SK-N-MC (cell line): Measurements from ENCODE around the gene VWCE.

Experiments
- DNase-seq: peaks from one replicate; pipeline ENCODE4 v3.0.0-alpha.2; 2011; ENCODE audit warnings: low read depth, low spot score
- H3K27ac ChIP-seq: fragments of 200-600 bp; sonication (generic); 2 replicates; pipeline ENCODE4 v1.5.1; 2016; ENCODE audit warnings: mixed run types
- H3K36me3 ChIP-seq: fragments of 200-600 bp; sonication (generic); 2 replicates; pipeline ENCODE4 v1.6.1; 2017; ENCODE audit warnings: antibody characterized with exemption, low read length, mixed read lengths; ENCODE audit not compliant: insufficient read depth
- H3K4me3 ChIP-seq: fragments of 200-600 bp; sonication (generic); 2 replicates; pipeline ENCODE4 v1.5.1; 2016
- H3K9ac ChIP-seq: fragments of 200-600 bp; sonication (generic); 2 replicates; pipeline ENCODE4 v1.8.0; 2017; ENCODE audit warnings: mixed run types, mixed read lengths; ENCODE audit not compliant: insufficient read length
- H3K9me3 ChIP-seq: fragments of 200-600 bp; sonication (generic); 2 replicates; pipeline ENCODE4 v1.6.1; 2017; ENCODE audit warnings: low read depth, mild to moderate bottlenecking, antibody characterized with exemption, low read length, moderate library complexity, mixed read lengths
- EZH2 ChIP-seq: fragments of 200-600 bp; sonication (generic); IDR thresholded peaks from one replicate; pipeline ENCODE4 v1.6.1; 2017; ENCODE audit warnings: antibody characterized with exemption
- FOXP2 ChIP-seq: optimal IDR thresholded peaks from 2 replicates; pipeline ENCODE3; 2011; ENCODE audit warnings: mild to moderate bottlenecking, moderate library complexity; ENCODE audit not compliant: insufficient read depth; ENCODE audit errors: extremely low read length, control extremely low read depth
- POLR2AphosphoS5 ChIP-seq: IDR thresholded peaks from 2 replicates; pipeline ENCODE4 v1.6.1; 2012; ENCODE audit warnings: mild to moderate bottlenecking, low read depth, low read length, borderline replicate concordance

The VWCE gene

DNA sequence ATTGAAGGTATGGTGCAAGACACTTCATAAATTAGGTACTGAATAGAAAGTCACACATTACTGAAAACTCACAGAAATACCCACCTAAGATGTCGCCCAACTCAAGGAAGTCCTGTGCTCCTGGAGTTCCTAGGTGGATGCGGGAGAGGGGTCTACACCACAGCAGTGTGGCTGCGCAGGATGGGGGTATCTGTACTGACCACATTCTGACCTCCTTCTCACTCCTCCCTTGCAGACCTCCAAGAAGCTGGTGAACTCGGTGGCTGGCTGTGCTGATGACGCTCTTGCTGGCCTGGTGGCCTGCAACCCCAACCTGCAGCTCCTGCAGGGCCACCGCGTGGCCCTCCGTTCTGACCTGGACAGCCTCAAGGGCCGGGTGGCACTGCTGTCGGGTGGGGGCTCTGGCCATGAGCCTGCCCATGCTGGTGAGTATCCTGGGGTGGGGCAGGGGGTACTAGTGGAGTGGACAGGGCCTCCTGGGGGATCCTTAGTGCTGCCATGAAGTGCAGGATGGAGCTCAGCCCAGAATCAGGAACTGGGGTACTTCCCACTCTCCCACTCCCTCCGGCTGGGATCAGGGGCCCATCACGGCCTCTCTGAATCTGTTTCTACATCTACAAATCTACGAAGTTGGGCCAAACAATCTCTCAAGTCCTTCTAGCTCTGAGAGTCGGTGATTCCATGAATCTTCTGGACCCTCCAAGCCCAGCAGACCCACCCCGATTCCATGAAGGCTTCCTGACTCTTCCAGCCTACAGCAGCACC, 42.8 kb upstream of the VWCE start:
- Histone ChIP-seq H3K4me3 (no peak overlapping the region), H3K9ac (no peak overlapping the region), H3K36me3 (no peaks in the 10 kb centered on the region), H3K9me3 (no peaks in the 10 kb centered on the region), H3K27ac (no peak overlapping the region)
- TF ChIP-seq FOXP2 (no peak), EZH2 (no peak), POLR2AphosphoS5 (no peak)
- no peak for DNase-seq

DNA sequence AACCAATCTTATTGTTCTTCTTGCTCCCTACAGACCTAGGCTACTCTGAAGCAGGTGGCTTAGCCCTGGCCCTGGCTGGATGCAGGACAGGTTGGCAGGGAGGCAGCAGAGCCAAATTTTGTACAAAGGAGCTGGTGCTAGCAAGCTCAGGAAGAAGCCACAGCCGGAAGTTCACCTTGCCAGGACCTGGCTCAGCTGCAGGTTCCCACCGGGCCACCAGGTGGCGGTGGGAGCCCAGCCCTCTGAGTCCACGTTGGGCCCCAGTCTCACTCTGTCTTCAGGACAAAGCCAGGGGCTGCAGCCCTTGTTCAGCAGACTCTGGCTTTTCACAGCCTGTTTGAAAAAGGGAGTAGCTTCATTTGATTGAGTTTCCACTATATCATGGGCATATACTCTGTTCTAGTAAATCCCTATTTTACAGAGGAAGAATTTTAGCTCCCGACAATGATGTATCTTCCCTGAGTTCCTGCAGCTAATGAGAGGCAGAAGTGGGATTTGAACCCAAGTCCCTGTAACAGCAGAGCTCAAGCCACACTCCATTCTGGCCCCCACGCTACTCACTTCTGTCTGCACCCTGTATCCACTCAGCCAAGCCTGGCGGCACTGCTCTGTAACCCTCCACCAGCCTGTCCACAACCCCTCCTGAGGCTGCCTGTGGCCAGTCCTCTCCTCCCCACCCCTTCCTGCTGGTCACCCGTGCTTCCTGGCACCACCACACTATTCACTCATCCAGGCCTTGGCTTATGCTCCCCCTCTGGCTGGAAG, 41.2 kb upstream of the VWCE start:
- no peak for DNase-seq
- TF ChIP-seq POLR2AphosphoS5 (no peak), EZH2 (no peak), FOXP2 (no peak)
- Histone ChIP-seq H3K9ac (peak overlapping the region; percentile 16), H3K9me3 (no peaks in the 10 kb centered on the region), H3K36me3 (no peaks in the 10 kb centered on the region; the same call in 1 of the 2 replicates), H3K27ac (no peak overlapping the region), H3K4me3 (no peak overlapping the region)

DNA sequence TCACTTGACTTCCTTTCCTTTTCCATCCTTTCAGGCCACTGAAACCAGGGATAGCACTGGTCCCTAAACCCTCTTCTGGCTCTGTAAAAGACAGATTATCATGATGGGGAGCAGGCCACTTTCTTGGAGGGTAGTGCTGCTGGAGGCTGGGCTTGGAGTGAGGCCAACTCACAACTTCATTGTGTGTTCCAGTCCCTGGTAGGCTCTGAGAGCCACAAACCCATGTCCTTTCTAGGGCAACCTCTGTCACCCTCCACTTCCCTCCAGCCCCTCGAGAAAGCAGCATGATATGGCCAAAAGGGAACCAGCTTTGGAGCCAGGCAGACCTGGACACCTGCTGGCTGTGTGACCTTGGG, 40.2 kb upstream of the VWCE start:
- no peak overlapping the region for H3K27ac ChIP-seq
- TF ChIP-seq POLR2AphosphoS5 (no peak), FOXP2 (no peak), EZH2 (no peak)
- no peak overlapping the region for H3K4me3 ChIP-seq
- no peaks in the 10 kb centered on the region for H3K9me3 ChIP-seq
- no peak overlapping the region for H3K9ac ChIP-seq
- no peaks in the 10 kb centered on the region; the same call in 1 of the 2 replicates for H3K36me3 ChIP-seq
- DNase-seq = no peak

DNA sequence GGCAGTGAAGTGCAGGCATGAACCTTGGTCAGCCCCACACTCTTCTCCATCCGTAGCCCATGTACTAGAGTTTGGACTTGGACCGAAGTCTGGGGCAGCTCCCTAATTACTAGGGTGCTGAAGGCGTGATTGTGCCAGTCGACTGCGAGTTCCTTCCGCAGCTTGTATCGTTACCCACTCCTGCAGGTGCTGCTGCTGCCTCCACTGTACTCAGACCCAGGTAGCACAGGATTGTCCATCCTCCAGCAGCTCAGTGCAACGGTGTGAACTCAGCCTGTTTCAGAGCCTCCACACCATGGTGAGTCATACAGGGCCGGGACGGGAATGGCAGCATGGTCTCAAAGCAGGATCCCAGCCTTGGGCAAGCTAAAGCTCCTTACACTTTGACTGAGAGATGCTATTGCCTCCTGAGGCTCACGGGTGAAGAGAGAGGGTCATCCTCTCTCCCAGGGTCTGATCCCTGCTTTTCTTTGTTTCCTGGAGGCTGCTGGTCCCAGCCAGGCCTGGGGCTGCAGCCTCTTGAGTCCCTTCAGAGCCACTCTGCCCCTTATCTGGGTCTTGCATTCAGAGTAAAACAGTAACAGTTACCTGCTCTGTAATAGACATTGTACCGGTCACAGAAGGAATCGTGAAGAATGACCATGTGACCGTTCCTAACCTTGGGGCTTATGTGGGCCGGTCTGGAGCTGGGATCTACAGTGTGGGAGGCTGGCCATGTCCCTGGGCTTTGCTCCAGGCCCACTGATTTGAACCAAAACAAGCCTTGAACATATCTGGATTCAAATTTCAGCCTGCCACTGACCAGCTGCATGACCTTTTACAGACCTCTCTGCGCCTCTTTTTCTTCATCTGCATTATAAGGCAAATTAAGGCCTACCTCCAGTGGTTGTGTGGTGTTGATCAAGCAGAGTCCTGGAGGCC, 39.6 kb upstream of the VWCE start:
- H3K4me3 ChIP-seq = no peak overlapping the region
- DNase-seq = no peak
- H3K36me3 ChIP-seq = peaks cover 6% of the 10 kb centered on the region; the same call in 1 of the 2 replicates
- no peaks in the 10 kb centered on the region for H3K9me3 ChIP-seq
- peak overlapping the region; percentile 100 for H3K9ac ChIP-seq
- no peak for TF ChIP-seq EZH2
- TF ChIP-seq POLR2AphosphoS5 = no peak
- no peak for TF ChIP-seq FOXP2
- H3K27ac ChIP-seq = no peak overlapping the region; the same call in 1 of the 2 replicates

DNA sequence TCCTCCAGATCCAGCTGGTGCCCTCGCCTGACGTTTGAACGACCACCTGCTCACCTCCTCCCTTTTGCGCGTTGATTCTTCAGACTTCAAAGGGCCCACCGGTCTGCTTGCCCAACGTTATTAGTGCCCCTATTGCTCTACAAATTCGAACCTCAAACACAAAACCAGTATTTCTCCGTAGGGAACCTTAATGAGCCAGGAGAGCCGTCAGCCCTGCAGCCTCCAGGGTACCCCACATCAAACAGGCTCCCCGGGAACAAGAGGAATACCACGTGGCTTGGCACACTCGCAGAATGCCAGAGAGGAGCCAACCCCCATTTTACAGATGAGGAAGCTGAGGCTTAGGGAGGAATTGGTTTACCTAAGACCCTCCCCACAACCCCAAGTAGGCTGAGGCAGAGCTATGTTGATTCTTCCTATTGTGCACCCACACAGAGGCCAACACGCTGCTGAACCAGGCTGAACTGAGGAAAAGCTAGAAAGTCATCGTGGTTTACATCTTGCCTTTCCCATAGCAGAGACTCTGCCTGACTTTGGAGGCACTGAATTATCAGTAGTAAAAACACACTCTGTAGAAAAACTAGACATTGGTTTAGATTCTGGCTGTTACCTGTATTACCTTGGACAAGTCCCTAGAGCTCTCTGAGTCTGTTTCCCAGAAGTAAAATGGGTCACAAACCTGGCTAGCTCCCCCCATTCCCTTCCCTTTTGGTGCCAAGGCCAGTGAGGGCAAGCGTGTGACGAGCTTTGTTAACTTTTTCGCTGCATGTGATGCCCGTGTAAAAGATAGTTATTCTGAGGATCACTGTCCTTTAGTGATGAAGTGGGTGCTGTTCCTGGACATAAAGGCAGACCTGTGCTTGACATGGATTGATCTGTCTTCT, 38.7 kb upstream of the VWCE start:
- Histone ChIP-seq H3K9ac (peak overlapping the region; percentile 100), H3K4me3 (peak overlapping the region; percentile 99), H3K27ac (peak overlapping the region; percentile 90), H3K9me3 (no peaks in the 10 kb centered on the region), H3K36me3 (peaks cover 15% of the 10 kb centered on the region)
- TF ChIP-seq POLR2AphosphoS5 (peak; percentile 31; the same call in 1 of the 2 replicates), FOXP2 (no peak)
- DNase-seq = no peak

DNA sequence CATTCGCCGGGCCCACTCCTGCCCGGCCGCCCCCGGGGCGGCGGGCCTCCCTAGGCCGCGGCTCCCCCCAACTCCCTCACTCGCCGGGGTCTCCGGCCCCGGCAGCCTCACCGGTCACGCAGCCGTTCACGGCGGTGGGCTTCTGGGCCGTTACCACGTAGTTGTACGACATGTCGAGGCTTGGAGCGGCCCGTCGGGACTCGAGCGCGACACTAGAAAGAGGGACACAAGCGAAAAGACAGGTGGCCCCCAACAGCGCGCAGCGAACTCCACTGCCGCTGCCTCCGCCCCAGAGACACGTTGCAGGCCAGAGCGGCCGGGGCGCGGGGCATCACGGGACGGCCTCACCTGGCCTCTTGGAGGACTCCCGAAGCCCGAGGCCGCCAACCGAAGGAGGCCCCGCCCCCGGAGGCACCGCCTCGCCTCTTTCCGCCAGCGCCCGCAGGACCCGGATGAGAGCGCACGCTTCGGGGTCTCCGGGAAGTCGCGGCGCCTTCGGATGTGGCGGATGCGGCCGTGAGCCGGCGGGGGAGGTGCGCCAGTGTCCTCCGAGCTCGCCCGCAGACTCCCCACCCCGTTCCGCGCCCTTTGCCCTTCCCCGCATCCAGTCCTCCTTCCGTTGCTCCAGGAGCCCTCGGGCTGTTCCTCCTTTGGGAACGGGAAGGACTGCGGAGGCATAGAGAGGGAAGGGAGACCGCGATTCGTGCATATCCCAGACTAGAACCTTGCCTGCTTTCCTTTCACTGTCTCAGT, 37.9 kb upstream of the VWCE start, which contains the start of the genes DDB1 and TKFC:
Gene DDB1, minus strand, starts transcription at position 309 of the 753 bp plus-strand sequence. Its CDS starts 137 bp downstream, at position 172.
Gene TKFC, plus strand, starts transcription at position 432 of the 753 bp plus-strand sequence. CDS start 1,501 bp downstream, outside the sequence.
- H3K9me3 ChIP-seq = no peaks in the 10 kb centered on the region
- TF ChIP-seq POLR2AphosphoS5 = peak; percentile 97
- no peak for TF ChIP-seq EZH2
- TF ChIP-seq FOXP2 = peak; percentile 67
- H3K9ac ChIP-seq = peak within 1 kb of the TSS; percentile 100
- peak; percentile 61 for DNase-seq
- peak within 1 kb of the TSS; percentile 99 for H3K4me3 ChIP-seq
- peak within 1 kb of the TSS; percentile 90 for H3K27ac ChIP-seq
- H3K36me3 ChIP-seq = peaks cover 20% of the 10 kb centered on the region
